Adrenal gland (tissue), 12 donors: ENCODE measurements around the gene FMN2. TPM values are rescaled to one million over a fixed set of nuclear protein-coding genes. Genes with fewer than 3 reads are reported as not detected.

Experiments
- DNase-seq, 7 donors: peaks; one replicate each; pipeline ENCODE4 v3.0.0-alpha.2; 2019 to 2020
- H3K27ac ChIP-seq, 5 donors: fragments of 200-600 bp; sonication (generic) in 4 of 5; 1 replicate in 3 of 5; 2 replicates in 2 of 5; pipeline versions ENCODE4 v1.5.1 to v1.8.0; 2016 to 2020; ENCODE audit warnings: mild to moderate bottlenecking in 1 of 5
- H3K27me3 ChIP-seq: fragments of 200-600 bp; 2 replicates; pipeline ENCODE4 v1.8.0; 2021
- H3K36me3 ChIP-seq, 2 donors: fragments of 200-600 bp; replicated peaks in 1 of 2; 1 replicate in 1 of 2; 2 replicates in 1 of 2; pipeline versions ENCODE4 v1.5.1 to v1.8.0; 2018 to 2022
- H3K4me1 ChIP-seq, 2 donors: fragments of 200-600 bp; replicated peaks in 1 of 2; 1 replicate in 1 of 2; 2 replicates in 1 of 2; pipeline versions ENCODE4 v1.5.1 to v1.8.0; 2018 to 2021
- H3K4me3 ChIP-seq, 4 donors: fragments of 200-600 bp; sonication (generic) in 3 of 4; one replicate each; pipeline ENCODE4 v1.5.1; 2016 to 2018
- H3K9me3 ChIP-seq, 3 donors: fragments of 200-600 bp; sonication (generic) in 1 of 3; replicated peaks in 1 of 3; 1 replicate in 2 of 3; 2 replicates in 1 of 3; pipeline versions ENCODE4 v1.5.1 to v1.8.0; 2016 to 2021
- POLR2A ChIP-seq, 2 donors: fragments of 450-650 bp; IDR thresholded peaks; one replicate each; pipeline ENCODE4 v1.6.1; 2017; ENCODE audit warnings: antibody characterized with exemption in 2 of 2, mild to moderate bottlenecking in 2 of 2, moderate library complexity in 1 of 2
- WGBS, 4 donors: extraction: QIAGEN DNeasy Blood & Tissue Kit in 2 of 4; methylation state at CpG; one replicate each; pipeline versions ENCODE4 v1.1.5 to v1.1.7; 2013 to 2017; 5-methylcytosine and 5-hydroxymethylcytosine counted together
- intact Hi-C, 2 donors: fragments of 100-400 bp; cut with DNase I; formaldehyde crosslinking; loops; one replicate each; pipeline versions ENCODE4 v1.14.1 to v1.15.0; 2022 to 2023
- polyA plus RNA-seq, 3 donors: library from polyadenylated mRNA; stranded (reverse); fragments of 200-250 nt in 2 of 3; fragments of 350-450 nt in 1 of 3; fragmentation: Illumina TruSeq in 1 of 3; extraction: RNeasy Lipid Tissue Mini Kit (QIAGEN cat#74804) in 1 of 3; gene quantifications; one replicate each; pipeline ENCODE4 v1.2.3, GENCODE V29; 2013 to 2014
- total RNA-seq, 9 donors: library from RNA; depleted of rRNA in 4 of 9; stranded (reverse); fragments of >200 nt in 4 of 9; fragments of 120-200 nt in 1 of 9; fragmentation: NEBNext Ultra II Directional in 1 of 9; extraction: Animal tissue kit (Norgen Biotek cat#: 25700) in 1 of 9; gene quantifications; one replicate each; pipeline versions ENCODE4 v1.1.0 to v1.2.4, GENCODE V29; 2013 to 2023
- TF ChIP-seq, protein P1 (sequence below), 6 experiments: fragments of 450-650 bp in 4 of 6; fragments of 200-600 bp in 2 of 6; sonication (generic) in 1 of 6; IDR thresholded peaks; 1 replicate in 5 of 6; 2 replicates in 1 of 6; pipeline versions ENCODE4 v1.5.1 to v1.8.0; 2016 to 2021; ENCODE audit warnings: antibody characterized with exemption in 6 of 6, mild to moderate bottlenecking in 2 of 6, moderate library complexity in 1 of 6
- donor health status: healthy with polysubstance abuse.
- donor health status: Bipolar disorder and iron deficiency.
- donor health status: DM: yes; HTN: yes; CAD: no.
- donor health status: DM: no; HTN: no; CAD: no.
- donor health status: DM: no; HTN: no; CAD: no.
- donor health status: DM: yes; HTN: yes; CAD: no.

FMN2 gene
- total and polyA plus RNA-seq, 12 donors: 0.69 to 9.8 (median 3.1) TPM

DNA sequence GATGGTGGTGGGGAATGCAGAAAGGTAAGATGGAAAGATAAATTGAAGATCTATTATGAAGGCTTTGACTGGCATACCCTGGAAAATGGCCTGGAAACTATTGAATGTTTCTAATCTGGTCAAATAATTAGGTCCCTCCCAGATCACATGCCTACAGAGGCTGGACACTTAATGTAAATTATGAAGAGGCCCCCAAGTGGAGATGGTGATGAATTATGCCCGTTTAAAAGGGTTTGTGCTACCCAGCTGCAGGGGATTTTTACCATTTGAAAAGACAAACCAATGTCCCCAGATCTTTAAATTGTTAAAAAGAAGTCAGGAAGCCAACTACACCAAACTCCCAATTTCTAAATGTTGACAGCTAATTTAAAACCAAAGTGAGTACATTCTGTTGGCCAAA is 35.7 kb upstream of the FMN2 start:
- no peak for DNase-seq
- intact Hi-C loops: no loop called here
- H3K4me3 ChIP-seq: no peak overlapping the region
- WGBS, 4 donors: 71 to 78% (median 72%) methylated on average over 1 of the region's 1 CpG
- H3K36me3 ChIP-seq: no peaks in the 10 kb centered on the region
- no peaks in the 10 kb centered on the region for H3K9me3 ChIP-seq
- H3K27me3 ChIP-seq: no peaks in the 10 kb centered on the region
- no peak for TF ChIP-seq POLR2A (IDR thresholded peaks at IDR 0.05)
- TF ChIP-seq, protein P1, sequence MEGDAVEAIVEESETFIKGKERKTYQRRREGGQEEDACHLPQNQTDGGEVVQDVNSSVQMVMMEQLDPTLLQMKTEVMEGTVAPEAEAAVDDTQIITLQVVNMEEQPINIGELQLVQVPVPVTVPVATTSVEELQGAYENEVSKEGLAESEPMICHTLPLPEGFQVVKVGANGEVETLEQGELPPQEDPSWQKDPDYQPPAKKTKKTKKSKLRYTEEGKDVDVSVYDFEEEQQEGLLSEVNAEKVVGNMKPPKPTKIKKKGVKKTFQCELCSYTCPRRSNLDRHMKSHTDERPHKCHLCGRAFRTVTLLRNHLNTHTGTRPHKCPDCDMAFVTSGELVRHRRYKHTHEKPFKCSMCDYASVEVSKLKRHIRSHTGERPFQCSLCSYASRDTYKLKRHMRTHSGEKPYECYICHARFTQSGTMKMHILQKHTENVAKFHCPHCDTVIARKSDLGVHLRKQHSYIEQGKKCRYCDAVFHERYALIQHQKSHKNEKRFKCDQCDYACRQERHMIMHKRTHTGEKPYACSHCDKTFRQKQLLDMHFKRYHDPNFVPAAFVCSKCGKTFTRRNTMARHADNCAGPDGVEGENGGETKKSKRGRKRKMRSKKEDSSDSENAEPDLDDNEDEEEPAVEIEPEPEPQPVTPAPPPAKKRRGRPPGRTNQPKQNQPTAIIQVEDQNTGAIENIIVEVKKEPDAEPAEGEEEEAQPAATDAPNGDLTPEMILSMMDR (IDR thresholded peaks at IDR 0.05): no peak
- no peak overlapping the region for H3K27ac ChIP-seq
- no peaks in the 10 kb centered on the region for H3K4me1 ChIP-seq

DNA sequence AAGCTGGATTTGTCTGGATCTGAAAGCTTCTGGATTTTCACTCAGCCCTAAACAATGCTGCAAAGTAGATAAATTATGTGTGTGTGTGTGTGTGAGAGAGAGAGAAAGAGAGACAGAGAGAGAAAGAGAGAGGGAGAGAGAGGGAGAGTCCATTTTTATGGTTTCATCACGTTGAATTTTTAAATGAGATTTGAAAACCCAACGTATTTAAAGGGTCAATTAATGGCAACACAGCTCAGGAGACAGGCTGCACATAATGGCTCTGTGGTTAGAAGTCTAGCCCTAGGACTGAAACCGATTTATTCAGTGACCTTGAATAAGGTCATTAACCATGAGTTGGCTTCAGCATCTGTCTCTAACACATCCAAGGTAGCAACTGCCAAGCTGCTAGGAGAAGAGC is 35.3 kb upstream of the FMN2 start:
- WGBS, 4 donors: 22 to 39% (median 28%) methylated on average over 3 of the region's 3 CpGs
- TF ChIP-seq, protein P1 (IDR thresholded peaks at IDR 0.05): no peak
- TF ChIP-seq POLR2A (IDR thresholded peaks at IDR 0.05): no peak
- Histone ChIP-seq H3K4me1 (no peaks in the 10 kb centered on the region), H3K9me3 (no peaks in the 10 kb centered on the region), H3K27ac (no peak overlapping the region), H3K4me3 (no peak overlapping the region), H3K27me3 (no peaks in the 10 kb centered on the region), H3K36me3 (no peaks in the 10 kb centered on the region)
- intact Hi-C loops: no loop called here
- DNase-seq: no peak

DNA sequence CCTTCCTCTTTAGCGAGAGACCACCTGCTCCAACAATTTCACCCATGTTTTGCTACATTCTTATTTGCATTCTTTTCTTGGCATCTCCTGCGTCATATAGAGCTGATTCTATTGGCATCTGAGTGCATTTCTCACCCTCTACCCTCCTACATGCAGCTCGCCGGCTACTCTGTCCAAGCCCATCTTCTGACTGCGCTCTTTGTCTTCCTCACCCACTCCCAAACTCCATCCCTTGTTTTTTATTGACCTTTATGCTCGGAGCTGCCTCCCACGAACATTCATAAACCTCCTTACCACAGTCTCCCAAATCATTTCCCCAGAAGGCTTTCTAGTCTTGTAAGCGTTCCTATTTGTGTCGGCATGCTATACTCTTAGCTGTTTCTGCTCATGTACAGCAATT is 33.6 kb upstream of the FMN2 start:
- no peaks in the 10 kb centered on the region for H3K27me3 ChIP-seq
- H3K36me3 ChIP-seq: no peaks in the 10 kb centered on the region
- DNase-seq: no peak
- no peak overlapping the region for H3K4me3 ChIP-seq
- H3K9me3 ChIP-seq: no peaks in the 10 kb centered on the region
- 76 to 82% (median 78%) methylated on average over 9 of the region's 9 CpGs for WGBS, 4 donors
- no peak overlapping the region for H3K27ac ChIP-seq
- no peaks in the 10 kb centered on the region for H3K4me1 ChIP-seq
- intact Hi-C loops: no loop called here
- TF ChIP-seq, protein P1 (IDR thresholded peaks at IDR 0.05): no peak
- no peak for TF ChIP-seq POLR2A (IDR thresholded peaks at IDR 0.05)

DNA sequence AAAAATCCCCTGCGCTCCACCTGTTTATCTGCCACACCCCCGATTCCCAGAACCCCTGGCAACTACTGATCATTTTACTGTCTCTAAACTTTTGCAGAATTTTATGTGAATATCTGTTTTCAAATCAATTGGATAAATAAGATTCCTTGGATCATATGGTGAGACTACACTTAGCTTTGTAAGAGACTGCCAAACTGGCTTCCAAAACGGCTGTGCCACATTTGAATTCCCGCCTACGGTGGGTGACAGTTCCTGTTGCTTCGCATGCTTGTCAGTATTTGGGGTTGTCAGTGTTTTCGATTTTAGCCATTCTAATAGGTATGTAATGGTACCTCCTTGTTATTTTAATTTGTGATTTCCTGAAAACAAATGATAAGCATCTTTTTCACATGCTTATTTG is 22.7 kb upstream of the FMN2 start:
- DNase-seq: no peak
- H3K27ac ChIP-seq: no peak overlapping the region
- TF ChIP-seq, protein P1 (IDR thresholded peaks at IDR 0.05): no peak
- TF ChIP-seq POLR2A (IDR thresholded peaks at IDR 0.05): no peak
- no peak overlapping the region for H3K4me3 ChIP-seq
- no peaks in the 10 kb centered on the region for H3K9me3 ChIP-seq
- intact Hi-C loops: no loop called here
- H3K27me3 ChIP-seq: no peaks in the 10 kb centered on the region
- H3K4me1 ChIP-seq: no peaks in the 10 kb centered on the region
- H3K36me3 ChIP-seq: no peaks in the 10 kb centered on the region
- 86 to 92% (median 90%) methylated on average over 7 of the region's 7 CpGs for WGBS, 4 donors
